ENCODE results near the gene CFAP69.
A peak's percentile ranks its signal among the peaks of the same experiment; 100 is the strongest.
"Not testable (repeated sequence)": the region's sequence is repeated elsewhere in the genome, so short reads cannot be mapped to it uniquely, and the experiment has no call there.

CFAP69 gene

DNA sequence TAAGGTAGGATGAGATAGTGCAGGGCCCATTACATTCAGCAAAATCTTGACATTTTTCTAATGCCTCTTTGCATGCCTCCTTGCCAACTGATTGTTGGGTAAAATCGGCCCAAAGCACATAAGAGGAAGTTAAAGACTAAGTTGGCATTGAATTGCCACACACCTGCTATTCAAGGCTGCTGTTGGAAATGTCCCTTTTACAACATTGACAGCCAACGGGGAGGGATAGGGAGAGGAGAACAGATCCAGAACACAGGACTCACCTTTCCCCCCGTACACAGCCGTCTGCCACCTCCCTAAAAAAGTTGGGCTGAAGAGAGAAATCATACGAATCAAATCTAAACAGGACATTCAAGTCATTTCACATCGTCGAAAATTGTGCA lies 75.4 kb downstream of the CFAP69 start:
- peak overlapping the region; percentile 52 for H3K4me3 ChIP-seq (ENCODE audit: low read depth, low read length)
- no peak for DNase-seq (ENCODE audit: low read depth)

DNA sequence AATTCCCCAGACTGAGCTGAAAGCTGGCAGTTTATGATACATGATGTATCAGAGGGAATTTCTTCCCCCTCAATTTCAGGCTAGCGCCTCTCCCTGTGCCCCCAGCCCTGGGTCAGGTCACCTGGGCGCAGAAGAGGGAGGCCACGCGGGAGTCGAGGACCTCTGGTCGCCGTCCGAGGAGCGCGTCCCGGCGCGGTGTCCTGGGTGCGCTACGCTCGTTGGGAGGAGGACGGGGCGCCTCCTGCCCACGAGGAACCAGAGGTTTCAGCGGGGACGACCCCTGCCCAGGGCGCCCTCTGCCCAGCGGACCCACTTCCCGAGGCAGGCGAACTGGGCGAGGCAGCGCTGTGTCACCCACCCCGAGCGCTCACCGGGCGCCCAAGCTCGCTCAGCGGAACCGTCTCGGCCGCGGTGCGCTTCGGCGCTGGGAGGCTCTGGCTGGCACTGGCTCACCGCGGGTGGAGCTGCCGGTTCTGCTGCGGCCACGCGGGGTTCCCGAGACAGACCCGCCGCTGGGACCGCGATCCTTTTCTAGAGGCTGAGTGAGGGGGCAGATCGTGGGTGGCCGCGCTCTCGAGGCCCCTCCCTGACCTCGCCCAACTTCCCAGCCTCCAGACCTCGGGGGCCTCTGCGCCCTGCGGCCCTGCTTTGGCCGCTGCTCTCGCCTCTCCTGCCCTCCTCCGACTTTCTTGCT lies 76.0 kb downstream of the CFAP69 start, which contains the start of gene FAM237B:
FAM237B (minus strand) TSS at position 504 of the 694 bp plus-strand sequence. CDS start 1,556 bp downstream, outside the sequence.
- H3K4me3 ChIP-seq (ENCODE audit: low read depth, low read length) = peak within 1 kb of the TSS; percentile 52
- DNase-seq (ENCODE audit: low read depth) = no peak

DNA sequence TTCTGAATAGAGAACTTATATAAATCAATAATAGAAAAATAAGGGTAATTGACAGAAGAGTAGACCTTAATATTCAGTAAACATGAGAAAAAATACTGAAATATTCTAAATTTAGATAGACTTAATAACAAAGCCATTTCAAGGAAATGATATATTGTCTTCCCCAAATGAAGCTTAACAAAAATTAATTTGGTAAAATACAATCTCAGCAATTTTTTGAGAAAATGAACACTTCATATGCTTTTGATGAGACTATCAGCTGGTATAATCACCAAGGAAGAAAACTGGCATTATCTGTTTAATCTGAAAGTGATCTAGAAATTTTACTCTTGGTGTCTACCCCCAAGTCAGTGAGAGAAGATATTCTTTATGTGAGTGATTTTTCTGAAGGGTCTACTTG lies 77.9 kb downstream of the CFAP69 start:
- no peak overlapping the region for H3K4me3 ChIP-seq (ENCODE audit: low read depth, low read length)
- DNase-seq (ENCODE audit: low read depth) = no peak

DNA sequence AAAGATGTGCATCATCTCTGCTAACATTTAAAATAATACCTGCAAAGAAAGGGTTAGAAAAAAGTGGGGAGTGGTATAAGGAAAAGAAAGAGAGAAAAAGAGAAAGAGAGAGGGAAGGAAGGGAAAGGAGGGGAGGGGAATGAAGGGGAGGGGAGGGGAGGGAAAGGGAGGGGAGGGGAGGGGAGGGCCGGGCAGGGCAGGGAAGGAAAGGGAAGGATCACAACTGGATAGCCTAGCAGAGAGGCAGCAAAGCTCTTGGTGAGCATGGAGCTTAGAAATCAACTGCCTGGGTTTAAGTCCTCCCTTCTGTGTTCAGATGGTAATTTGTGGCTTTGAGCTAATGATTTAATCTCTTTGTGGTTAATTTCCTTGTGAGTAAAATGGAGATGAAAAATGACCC lies 81.5 kb downstream of the CFAP69 start:
- H3K4me3 ChIP-seq (ENCODE audit: low read depth, low read length) = no peak overlapping the region
- no peak for DNase-seq (ENCODE audit: low read depth)

DNA sequence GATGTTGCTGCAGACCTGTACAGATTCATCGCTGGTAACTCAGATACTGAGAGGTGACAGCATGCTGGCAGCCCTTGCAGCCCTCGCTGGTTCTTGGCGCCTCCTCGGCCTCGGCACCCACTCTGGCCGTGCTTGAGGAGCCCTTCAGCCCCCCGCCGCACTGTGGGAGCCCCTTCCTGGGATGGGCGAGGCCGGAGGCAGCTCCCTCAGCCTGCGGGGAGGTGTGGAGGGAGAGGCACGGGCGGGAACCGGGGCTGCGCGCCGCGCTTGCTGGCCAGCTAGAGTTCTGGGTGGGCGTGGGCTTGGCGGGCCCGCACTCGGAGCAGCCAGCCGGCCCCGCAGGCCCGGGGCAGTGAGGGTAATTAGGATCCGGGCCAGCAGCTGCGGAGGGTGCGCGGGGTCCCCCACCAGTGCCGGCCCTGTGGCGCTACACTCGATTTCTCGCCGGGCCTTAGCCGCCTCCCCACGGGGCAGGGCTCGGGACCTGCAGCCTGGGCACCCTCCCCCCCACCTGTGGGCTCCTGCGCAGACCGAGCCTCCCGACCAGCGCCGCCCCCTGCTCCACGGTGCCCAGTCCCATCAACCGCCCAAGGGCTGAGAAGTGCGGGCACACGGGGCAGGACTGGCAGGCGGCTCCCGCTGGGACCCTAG lies 89.3 kb downstream of the CFAP69 start:
- no peak for DNase-seq (ENCODE audit: low read depth)
- H3K4me3 ChIP-seq (ENCODE audit: low read depth, low read length) = no peak overlapping the region

DNA sequence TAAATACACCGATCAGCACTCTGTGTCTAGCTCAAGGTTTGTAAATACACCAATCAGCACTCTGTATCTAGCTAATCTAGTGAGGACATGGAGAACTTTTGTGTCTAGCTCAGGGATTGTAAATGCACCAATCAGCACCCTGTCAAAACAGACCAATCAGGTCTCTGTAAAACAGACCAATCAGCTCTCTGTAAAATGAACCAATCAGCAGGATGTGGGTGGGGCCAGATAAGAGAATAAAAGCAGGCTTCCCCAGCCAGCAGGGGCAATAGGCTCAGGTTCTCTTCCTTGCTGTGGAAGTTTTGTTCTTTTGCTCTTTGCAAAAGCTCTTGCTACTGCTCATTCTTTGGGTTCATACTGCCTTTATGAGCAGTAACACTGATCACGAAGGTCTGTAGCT lies 90.0 kb downstream of the CFAP69 start:
- H3K4me3 ChIP-seq (ENCODE audit: low read depth, low read length); DNase-seq (ENCODE audit: low read depth): not testable (repeated sequence)

DNA sequence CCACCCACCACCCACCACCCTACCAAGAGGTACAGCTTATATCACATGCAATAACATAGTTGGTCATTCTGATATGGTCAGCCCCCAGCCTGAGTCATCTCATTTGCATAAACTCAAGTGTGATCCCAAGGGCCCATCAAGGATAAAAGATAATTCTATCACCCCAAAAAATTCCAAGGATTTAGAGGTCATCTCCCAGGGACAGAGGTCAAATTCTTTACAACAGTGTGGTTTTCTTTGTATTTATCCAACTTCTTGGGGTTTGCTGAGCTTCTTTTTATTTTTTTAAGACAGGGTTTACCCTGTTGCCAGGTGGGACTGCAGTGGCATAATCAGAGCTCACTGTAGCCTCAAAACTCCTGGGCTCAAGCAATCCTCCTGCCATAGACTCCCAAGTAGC lies 92.1 kb downstream of the CFAP69 start:
- no peak overlapping the region for H3K4me3 ChIP-seq (ENCODE audit: low read depth, low read length)
- DNase-seq (ENCODE audit: low read depth) = no peak

DNA sequence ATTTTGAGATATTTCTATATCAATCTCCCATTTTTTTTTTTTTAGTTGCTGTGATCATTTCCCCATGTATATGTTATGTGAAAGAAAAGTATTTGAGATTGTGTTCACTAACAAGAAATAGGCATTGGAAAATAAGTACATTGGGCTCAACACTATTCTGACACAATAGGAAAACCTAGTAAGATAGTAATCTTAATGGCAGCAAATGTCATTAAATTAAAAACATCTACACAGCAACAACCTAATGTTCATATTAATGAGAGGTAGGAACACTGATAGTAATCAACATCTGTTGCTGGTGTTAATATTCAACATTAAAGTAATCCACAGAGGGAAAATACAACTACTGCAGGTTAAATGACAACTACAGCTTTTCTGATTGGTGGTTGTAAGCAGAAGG lies 100.0 kb downstream of the CFAP69 start:
- no peak overlapping the region for H3K4me3 ChIP-seq (ENCODE audit: low read depth, low read length)
- no peak for DNase-seq (ENCODE audit: low read depth)

DNA sequence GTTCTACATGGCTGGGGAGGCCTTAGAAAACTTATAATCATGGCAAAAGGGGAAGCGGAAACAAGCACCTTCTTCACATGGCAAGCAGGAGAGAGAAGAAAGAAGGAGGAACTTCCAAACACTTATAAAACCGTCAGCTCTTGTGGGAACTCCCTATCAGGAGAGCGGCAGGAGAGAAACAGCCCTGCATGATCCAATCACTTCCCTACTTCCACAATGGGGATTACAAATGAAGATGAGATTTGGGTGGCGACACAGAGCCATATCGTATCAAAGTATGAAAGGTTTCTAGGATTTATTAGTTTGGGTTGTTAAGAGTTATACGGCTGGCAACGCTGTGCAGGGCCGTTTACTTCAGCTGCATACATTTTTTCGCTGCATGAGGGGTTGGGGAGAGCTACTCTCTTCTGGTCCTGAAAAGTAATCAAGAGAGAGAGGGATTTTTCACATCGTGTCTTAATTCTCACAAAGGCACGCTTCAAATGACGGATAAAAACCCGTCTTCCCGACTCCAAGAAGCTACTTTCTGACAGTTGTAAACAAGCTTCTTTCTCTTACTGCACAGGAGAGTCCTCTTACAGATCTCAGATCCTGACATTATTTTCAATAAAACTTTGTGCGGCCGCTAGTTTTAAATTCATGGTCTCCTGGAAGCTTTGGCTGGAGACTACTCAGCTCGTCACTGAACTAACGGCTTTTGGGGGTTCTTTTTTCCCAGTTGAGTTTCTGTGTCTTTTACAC lies 100.8 kb downstream of the CFAP69 start:
- H3K4me3 ChIP-seq (ENCODE audit: low read depth, low read length) = peak overlapping the region; percentile 90
- no peak for DNase-seq (ENCODE audit: low read depth)

DNA sequence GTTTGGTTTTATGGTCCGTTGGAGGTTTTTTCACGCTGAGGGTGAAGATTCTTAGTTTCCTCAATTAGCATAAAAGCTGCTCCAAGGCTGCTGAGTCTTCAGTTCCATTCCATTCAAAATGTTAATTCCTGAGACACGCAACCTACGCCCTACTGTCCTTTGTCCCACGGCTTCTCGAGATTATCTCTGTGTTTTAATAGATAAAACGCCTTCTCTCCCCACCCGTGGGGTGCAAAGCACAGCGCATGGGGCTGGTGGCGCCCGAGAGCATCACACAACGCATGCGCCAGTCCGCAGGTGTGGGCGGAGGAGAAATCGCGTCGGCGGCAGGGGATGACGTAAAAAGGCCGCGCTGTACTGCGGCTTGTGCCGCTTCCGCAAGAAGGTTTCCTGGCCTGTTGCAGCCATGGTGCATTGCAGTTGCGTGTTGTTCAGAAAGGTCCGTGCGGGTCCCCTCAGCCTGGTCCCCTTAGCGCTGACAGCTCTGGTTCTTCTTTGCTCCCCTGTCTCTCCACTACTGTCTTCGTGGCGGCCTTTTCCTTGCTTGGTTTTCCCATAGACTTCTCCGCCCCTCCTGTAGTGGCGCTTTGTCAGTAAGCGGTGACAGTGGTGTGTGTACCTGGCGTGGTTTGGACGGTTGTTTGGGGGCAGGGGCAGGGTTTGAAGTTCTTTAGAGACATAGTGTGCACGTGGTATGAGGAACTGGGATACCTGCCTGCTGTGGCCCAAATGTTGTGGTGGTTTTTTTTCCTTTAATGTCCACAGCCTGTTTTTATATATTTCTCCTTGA lies 101.6 kb downstream of the CFAP69 start, which contains the start of gene GTPBP10:
GTPBP10 (plus strand) TSS at position 381 of the 790 bp plus-strand sequence; CDS start at position 407, 26 bp downstream.
- peak within 1 kb of the TSS; percentile 90 for H3K4me3 ChIP-seq (ENCODE audit: low read depth, low read length)
- DNase-seq (ENCODE audit: low read depth) = peak; percentile 88

DNA sequence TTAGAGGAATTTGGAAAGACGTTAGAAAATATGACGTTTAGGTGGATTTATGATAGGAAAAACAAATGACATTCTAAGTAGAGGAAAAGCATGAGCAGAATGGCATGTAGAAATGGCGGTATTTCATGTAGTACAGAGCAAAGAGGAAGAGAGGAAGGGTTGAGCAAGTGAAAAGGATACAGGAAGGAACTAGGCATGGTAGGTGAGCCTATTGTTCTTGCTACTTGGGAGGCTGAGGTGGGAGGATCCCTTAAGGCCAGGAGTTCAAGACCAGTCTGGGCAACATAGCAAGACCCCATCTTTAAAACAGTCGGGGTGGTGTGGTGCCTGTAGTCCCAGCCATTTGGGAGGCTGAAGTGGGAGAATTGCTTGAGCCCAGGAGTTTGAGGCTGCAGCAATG lies 102.8 kb downstream of the CFAP69 start:
- H3K4me3 ChIP-seq (ENCODE audit: low read depth, low read length) = no peak overlapping the region
- no peak for DNase-seq (ENCODE audit: low read depth)

DNA sequence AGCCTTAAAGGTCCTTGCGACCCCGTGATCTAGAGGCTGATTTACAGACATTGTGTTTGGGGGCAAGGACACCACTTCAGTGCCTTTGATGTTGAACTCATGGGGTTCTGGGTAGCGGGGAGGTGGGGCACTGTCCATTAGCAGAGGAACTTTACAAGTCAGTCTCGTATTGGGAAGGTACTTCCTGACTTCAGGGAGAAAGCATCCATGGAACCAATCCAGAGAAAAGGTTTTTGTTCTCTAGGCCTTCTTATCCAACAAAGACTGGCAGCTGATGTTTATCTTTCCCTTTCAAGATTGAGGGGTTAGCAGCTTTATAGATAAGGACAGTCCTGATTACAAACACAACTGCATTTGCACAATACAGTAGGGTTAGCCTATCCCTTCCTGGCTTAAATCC lies 104.3 kb downstream of the CFAP69 start:
- no peak for DNase-seq (ENCODE audit: low read depth)
- no peak overlapping the region for H3K4me3 ChIP-seq (ENCODE audit: low read depth, low read length)

DNA sequence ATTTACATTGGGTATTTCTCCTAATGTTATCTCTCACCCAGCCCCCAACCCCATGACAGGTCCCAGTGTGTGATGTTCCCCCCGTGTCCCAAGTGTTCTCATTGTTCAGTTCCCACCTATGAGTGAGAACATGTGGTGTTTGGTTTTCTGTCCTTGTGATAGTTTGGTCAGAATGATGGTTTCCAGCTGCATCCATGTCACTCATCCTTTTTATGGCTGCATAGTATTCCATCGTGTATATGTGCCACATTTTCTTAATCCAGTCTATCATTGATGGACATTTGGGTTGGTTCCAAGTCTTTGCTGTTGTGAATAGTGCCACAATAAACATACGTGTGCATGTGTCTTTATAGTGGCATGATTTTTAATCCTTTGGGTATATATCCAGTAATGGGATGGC lies 105.1 kb downstream of the CFAP69 start:
- not testable (repeated sequence) for DNase-seq (ENCODE audit: low read depth); H3K4me3 ChIP-seq (ENCODE audit: low read depth, low read length)

DNA sequence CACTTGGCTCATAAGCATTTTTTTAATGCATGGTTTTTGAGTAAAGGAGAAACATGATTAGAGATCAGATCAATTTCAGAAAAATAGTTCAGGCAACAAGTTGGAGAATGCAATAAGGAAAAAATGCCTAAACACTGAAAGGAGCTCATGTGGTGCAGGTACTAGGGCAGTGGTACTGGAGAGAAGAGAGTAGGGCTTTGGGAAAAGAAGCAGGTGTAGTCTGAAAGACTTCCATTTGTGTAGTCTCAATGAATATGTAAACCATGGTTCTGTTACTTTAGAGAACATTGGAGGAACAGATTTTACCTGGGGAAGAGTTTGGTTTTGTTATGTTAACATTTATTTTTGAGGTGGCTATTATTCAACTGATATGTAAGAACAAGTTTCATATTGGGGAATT lies 107.0 kb downstream of the CFAP69 start:
- no peak overlapping the region for H3K4me3 ChIP-seq (ENCODE audit: low read depth, low read length)
- no peak for DNase-seq (ENCODE audit: low read depth)

All from skeletal muscle cell (primary cell).